ENCODE results near the gene FRMD4A.
"Not testable (repeated sequence)": the region's sequence is repeated elsewhere in the genome, so short reads cannot be mapped to it uniquely, and the experiment has no call there.

Gene FRMD4A

GRCh38 chr10:13902868-13903587, 427.7 kb downstream of the FRMD4A start:
- no peak for DNase-seq

- no peak for DNase-seq
Observed at GRCh38 chr10:13899941-13900340, 430.8 kb downstream of the FRMD4A start.

DNA sequence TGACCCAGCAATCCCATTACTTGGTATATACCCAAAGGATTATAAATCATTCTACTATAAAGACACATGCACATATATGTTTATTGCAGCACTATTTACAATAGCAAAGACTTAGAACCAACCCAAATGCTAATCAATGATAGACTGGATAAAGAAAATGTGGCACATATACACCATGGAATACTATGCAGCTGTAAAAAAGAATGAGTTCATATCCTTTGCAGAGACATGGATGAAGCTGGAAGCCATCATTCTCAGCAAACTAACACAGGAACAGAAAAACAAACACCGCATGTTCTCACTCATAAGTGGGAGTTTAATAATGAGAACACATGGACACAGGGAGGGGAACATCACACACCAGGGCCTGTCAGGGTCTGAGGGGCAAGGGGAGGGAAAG, 434.6 kb downstream of the FRMD4A start:
- not testable (repeated sequence) for DNase-seq

GRCh38 chr10:13894412-13895093, 436.2 kb downstream of the FRMD4A start:
- DNase-seq, result no peak

- DNase-seq, result no peak
Observed at GRCh38 chr10:13893926-13894325, 436.8 kb downstream of the FRMD4A start.

GRCh38 chr10:13892871-13893270, 437.9 kb downstream of the FRMD4A start:
- no peak for DNase-seq

DNA sequence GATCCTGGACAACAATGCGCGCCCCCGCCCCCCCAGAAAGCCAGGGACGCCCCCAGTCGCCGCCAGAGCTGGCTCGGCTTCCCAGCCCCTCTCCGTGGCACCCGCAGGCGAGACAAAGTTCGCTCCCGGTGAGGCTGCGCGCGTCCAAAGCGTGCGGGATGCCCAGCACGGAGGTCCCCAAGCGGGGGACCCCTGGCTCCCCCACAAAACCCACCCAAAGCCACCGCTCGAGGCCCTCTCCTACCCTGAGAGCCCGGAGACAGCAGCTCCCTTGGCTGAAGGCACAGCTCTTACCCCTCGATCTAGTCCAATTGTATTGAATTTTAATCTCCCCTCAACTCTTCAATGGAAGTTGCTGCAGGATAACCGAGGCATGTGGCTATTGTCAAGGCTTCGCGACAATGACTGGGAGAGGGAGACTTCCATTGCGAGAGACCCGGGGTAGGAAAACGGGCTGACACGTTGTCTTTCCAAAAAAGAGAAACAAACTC, 438.7 kb downstream of the FRMD4A start:
- DNase-seq, result no peak

GRCh38 chr10:13891128-13892000, 439.4 kb downstream of the FRMD4A start:
- DNase-seq, result no peak

- DNase-seq, result no peak
Observed at GRCh38 chr10:13890233-13891127, 440.2 kb downstream of the FRMD4A start.

- DNase-seq, result no peak
Observed at GRCh38 chr10:13887761-13888160, 443.0 kb downstream of the FRMD4A start.

DNA sequence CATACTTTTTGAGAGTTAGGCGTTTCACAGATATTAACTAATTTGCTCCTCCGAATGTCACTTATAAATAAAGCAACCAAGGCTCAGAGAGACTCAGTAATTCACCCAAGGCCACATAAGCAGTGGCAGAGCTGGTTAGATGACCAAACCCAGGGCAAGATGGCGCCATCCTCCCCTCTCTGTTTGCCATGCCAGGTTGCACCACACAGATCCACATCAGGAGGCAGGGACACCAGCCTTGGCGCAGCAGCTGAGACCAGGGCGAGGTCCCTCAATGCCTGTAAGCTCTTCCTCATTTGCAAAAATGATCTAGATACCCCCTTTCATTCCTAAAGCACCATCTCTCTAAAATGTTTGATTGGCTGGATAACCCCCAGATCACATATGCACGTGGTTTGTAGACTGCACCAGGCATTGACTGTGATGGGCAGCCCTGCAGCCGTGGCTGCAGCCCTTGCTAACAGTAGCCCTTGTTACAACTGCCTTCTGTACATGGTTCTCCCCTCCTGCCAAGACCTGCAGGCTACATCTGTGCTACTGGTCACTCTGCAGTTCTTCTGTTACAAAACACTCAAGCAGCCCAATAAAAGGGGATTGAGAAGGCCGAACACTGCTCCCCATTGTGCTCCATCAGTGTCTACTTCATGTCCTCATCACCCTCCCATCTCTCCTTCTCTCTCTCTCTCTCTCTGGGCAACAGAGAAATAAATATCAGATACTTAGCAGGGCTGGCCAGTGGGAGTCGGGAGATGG, 445.3 kb downstream of the FRMD4A start:
- DNase-seq, result no peak

GRCh38 chr10:13883636-13884444, 446.9 kb downstream of the FRMD4A start:
- DNase-seq, result no peak

DNA sequence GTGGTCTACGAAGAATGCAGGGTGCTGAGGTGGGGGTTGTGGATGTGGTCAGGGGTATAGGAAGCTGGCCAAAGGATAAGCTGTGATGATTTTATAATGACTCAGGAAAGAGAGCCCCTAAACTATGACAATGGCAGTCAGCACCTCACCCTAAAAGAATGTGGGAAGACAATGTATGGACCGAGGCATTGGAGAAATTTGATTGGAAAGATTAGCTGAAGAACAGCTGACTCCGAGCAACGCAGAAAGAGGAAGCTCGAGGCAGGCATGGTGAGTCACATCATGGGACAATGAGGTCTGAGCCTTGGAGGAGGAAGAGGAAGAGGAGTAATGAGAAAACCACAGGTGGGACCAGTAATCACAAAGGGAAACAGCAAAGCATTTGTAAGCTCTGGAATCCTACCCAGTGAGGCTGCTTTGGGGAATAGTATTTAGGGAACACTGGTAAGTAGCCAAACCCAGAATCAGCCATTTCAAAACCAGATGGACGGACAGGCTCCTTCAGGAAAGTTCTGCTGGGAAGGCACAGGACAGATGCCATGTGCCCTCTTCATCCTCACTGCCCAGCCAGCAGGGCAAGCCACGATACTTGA, 448.5 kb downstream of the FRMD4A start:
- DNase-seq, result no peak

DNA sequence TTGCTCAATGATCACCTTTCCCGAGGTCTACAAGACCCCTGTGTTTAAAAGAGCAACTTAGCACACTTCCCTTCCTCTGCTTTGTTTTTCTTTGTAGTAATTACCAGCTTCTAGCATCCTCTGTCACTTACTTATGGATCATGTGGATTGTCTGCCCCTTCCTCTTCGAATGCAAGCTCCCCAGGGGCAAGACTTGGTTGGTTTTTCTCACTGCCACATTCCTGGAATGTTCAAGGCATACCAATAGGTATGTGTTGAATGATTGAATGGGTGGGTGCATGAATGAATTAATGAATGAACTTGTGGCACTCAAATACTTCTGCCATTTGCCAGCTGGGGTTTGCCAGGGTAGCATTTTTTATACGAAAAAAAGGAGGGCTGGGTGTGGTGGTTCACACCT, 450.0 kb downstream of the FRMD4A start:
- no peak for DNase-seq

GRCh38 chr10:13877154-13877909, 453.4 kb downstream of the FRMD4A start:
- no peak for DNase-seq

DNA sequence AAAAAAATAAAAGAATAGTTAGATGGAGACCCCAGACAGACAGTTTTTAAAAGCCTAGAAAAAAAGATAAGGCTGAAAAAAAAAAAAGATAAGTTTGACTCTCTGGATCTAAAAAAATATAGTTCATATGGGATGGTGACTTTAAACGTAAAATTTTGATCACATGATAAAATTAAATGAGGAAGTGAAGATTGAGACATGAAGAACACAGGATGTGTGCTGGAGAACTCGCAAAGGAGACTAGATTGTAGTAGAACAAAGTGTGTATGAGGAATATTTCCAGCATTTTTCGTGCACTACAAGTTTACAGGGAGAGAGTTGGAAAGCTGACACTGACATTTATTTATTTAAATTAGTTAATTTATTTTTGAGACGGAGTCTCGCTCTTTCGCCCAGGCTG, 457.5 kb downstream of the FRMD4A start:
- no peak for DNase-seq

- DNase-seq, result no peak
Observed at GRCh38 chr10:13872411-13872810, 458.3 kb downstream of the FRMD4A start.

GRCh38 chr10:13871776-13872175, 458.9 kb downstream of the FRMD4A start:
- no peak for DNase-seq

- no peak for DNase-seq
Observed at GRCh38 chr10:13871011-13871410, 459.7 kb downstream of the FRMD4A start.

DNA sequence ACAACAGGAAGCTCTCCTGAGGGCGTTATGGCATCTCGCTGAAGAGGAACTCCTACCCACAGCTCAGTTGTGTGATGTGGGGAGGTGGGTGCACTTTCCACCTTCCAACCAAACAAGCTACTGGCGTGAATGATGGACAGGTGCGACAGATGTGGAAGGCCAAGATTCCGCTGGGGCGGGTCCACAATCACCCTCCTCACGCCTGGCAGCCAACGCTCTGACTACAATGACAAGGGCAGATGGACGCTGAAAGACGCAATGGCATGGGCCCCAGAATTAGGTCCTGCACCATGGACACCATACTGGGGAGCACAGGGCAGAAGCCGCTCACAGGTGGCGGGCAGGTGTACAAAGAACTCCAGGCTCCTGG, 461.4 kb downstream of the FRMD4A start:
- DNase-seq, result no peak
